SK-N-SH treated with all-trans-retinoic acid at 6 μM for 48 hours (cell line): ENCODE data around the gene GABPA.

Source experiments
- PPARA ChIP-seq: fragments of 250-450 bp; sonication (Bioruptor Pico); IDR thresholded peaks from 2 replicates; pipeline ENCODE4 v1.5.0; 2020; ENCODE audit warnings: mild to moderate bottlenecking, borderline replicate concordance
- TCF4 ChIP-seq: fragments of 250-450 bp; sonication (Bioruptor Pico); IDR thresholded peaks from 2 replicates; pipeline ENCODE4 v1.8.0; 2021; ENCODE audit warnings: mild to moderate bottlenecking, moderate library complexity, borderline replicate concordance
- TOX ChIP-seq: fragments of 250-450 bp; sonication (Bioruptor Pico); IDR thresholded peaks from 2 replicates; pipeline ENCODE4 v1.8.0; 2021; ENCODE audit warnings: mild to moderate bottlenecking, moderate library complexity, borderline replicate concordance
- ZFP30 ChIP-seq: fragments of 450-650 bp; formaldehyde crosslinking; IDR thresholded peaks from 2 replicates; pipeline ENCODE4 v1.5.0; 2022; ENCODE audit warnings: mild to moderate bottlenecking, moderate library complexity
- ZNF70 ChIP-seq: fragments of 450-650 bp; formaldehyde crosslinking; IDR thresholded peaks from 2 replicates; pipeline ENCODE4 v1.5.0; 2020; ENCODE audit warnings: mild to moderate bottlenecking, moderate library complexity

- no peak for TF ChIP-seq ZFP30 (CRISPR knock-in tag)
- no peak for TF ChIP-seq ZNF70 (CRISPR knock-in tag)
- no peak for TF ChIP-seq TCF4 (CRISPR knock-in tag)
- TF ChIP-seq TOX (CRISPR knock-in tag): no peak
- no peak for TF ChIP-seq PPARA (CRISPR knock-in tag)
Observed at GRCh38 chr21:25691976-25692375, 42.8 kb upstream of the GABPA start.
